Activated CD4-positive, CD25-positive, alpha-beta regulatory T cell treated with anti-CD3 and anti-CD28 coated beads, Interleukin-2, amount 50 U/mL, for 24 hours (primary cell): ENCODE data around the gene SLC6A9.
A peak's percentile ranks its signal among the peaks of the same experiment; 100 is the strongest.

Experiments used
- ATAC-seq, 2 donors: fragments of 150-1000 bp; cut with Tn5 transposase; one replicate each; pipeline ENCODE4 v1.10.0; 2021; ENCODE audit warnings: mild to moderate bottlenecking in 1 of 2, moderate library complexity in 1 of 2

Gene SLC6A9

GRCh38 chr1:44031252-44032169 is at the start of gene SLC6A9:
Gene SLC6A9 (minus strand): TSS chr1:44031462. CDS start chr1:44024277, 7,185 bp downstream.
- peak; percentile 3 to 10 for ATAC-seq

GRCh38 chr1:44079566-44079965 is 48.3 kb upstream of the SLC6A9 start:
- no peak for ATAC-seq

DNA sequence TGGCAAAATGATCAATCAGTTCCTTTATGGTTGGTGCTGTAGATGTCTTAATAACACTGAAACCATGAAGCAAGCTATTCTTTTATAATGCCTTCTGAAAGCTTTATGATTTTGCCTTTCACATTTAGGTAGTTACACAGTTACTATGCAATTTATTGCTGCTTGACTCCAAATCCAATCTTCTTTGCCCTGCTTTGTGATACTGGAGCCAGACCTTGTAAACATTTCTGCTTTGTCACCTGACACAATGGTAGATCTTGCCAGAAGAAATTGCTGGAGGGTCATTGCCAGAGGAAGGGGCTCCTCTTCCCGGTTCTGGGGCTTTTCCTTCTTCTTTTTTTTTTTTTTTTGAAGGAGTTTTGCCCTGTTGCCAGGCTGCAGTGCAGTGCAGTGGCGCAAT is 46.8 kb upstream of the SLC6A9 start:
- no peak for ATAC-seq

- ATAC-seq, result no peak
Observed at GRCh38 chr1:44077421-44077820, 46.2 kb upstream of the SLC6A9 start.

- no peak for ATAC-seq
Observed at GRCh38 chr1:44076066-44076465, 44.8 kb upstream of the SLC6A9 start.

- no peak for ATAC-seq
Observed at GRCh38 chr1:44074415-44074814, 43.2 kb upstream of the SLC6A9 start.

DNA sequence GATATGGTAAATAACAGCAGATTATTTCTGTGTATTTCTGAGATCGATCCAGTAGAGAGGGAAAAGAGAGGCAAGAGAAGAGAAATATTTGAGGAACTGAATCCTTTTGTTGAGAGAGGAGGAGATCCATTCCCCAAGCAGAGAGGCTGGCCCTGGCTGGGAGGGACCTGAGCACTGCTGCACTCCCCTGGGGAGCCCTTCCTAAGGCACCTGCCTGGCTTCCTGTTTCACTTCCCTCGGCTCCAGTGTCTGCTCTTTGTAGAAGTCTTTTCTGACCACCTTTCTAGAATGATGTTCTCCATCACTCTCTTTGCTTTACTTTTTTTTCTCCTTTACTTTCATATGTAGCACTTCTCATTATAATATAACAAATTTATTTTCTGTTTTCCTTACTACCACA is 42.3 kb upstream of the SLC6A9 start:
- no peak for ATAC-seq

DNA sequence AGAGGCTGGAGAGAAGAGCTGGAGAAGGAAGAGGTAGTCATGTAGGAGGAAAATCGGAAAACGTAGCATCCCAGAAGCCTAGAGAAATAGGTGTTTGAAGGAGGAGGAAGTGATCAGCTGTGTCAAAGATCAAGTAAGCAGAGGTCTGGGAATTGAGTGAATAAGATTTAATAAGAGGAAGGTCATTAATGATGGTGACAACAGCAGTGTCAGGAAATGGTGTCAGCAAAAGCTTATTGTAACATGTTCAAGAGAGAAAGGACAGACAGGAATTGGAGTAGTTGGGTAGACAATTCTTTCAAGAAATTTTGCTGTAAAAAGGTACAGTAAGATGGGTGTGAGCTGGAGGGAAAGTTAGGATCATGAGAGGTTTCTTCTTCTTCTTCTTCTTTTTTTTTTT is 41.6 kb upstream of the SLC6A9 start:
- ATAC-seq, result no peak

- ATAC-seq, result peak in 1 of 2 donors; percentile 33
Observed at GRCh38 chr1:44072204-44072603, 40.9 kb upstream of the SLC6A9 start.

DNA sequence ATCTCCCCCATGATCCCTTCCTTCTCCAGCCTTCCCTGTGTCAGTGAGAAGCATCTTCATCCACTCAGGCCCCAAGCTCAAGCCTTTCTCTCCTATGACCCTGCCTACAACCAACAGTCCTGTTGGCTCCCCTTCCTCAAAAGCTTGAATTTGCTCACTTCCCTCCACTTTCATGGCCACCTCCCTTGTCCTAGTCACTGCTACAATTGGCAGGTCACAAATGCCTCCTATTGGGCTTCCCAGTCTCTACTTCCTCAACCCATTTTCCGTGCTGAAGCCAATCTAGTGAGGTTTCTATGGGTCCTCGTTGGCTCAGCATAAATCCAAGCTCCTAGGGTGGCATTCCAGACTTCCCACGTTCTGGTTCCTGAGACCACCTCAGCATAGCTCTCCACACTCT is 40.2 kb upstream of the SLC6A9 start:
- ATAC-seq, result no peak

GRCh38 chr1:44068442-44068921 is 37.2 kb upstream of the SLC6A9 start:
- ATAC-seq, result no peak

GRCh38 chr1:44067266-44068250 is 36.3 kb upstream of the SLC6A9 start:
- peak in 1 of 2 donors; percentile 13 for ATAC-seq

GRCh38 chr1:44062656-44063179 is 31.5 kb upstream of the SLC6A9 start:
- ATAC-seq, result no peak

DNA sequence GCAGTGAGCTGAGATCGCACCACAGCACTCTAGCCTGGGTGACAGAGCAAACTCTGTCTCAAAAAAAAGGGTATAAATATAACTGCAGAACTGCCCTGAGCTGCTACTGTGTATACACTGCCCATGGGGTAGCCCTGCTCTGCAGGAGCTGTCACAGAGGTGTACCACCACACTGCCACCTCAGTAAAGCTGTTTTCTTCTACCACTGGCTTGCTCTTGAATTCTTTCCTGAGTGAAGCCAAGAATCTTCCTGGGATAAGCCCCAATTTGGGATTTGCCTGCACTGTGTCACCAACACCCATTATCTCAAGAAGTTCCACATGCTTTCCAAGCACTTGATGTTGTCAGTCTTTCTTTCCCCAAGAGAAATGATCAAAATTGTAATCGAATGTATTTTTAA is 30.6 kb upstream of the SLC6A9 start:
- ATAC-seq, result no peak

GRCh38 chr1:44060830-44061267 is 29.6 kb upstream of the SLC6A9 start:
- no peak for ATAC-seq

DNA sequence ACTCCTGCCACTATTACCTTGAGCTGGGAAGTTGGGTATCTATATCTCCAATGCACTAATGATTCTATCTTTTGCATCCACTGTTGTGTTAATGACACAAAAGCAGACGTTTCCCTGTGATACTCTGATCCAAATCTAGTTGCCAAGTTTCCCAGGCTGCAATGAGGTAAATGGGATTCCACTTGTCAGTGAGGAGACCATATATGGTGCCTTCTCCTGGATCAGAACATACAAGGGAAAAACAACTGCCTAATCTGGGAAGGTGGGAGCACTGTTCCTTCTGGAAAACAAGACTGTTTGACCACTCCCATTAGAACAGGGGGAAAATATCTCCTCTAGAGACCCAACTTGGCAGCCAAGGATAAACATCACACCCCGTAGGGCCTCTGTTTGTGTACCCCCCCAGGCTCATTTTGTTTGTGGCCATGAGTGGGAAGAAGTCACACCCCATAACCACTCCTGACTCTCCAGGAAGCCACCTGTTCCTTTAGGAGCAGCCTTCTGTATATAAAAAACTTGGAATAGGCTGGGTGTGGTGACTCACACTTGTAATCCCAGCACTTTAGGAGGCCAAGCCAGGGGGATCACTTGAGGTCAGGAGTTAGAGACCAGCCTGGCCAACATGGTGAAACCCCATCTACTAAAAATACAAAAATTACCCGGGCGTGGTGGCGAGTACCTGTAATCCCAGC is 28.5 kb upstream of the SLC6A9 start:
- ATAC-seq, result no peak

DNA sequence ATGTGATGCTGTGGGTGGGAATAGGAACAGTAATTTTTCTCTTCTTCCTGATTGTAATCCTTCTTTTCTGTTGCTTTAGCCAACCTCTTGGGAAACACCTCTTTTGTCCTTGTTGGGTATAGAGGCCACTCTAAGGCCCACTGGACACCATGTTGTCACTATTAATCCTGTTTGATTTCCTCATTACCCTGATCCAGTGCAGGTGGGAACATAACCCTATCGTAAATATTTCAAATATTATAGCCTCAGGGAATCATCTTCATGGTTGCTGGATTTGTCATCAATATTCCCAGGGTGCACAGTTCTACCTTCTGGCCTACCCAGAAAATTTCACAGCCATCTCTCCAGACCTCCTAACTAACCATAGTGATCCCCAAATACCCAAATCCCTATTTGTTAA is 27.9 kb upstream of the SLC6A9 start:
- no peak for ATAC-seq

- no peak for ATAC-seq
Observed at GRCh38 chr1:44057293-44057692, 26.0 kb upstream of the SLC6A9 start.

GRCh38 chr1:44053394-44053793 is 22.1 kb upstream of the SLC6A9 start:
- ATAC-seq, result no peak

- ATAC-seq, result no peak
Observed at GRCh38 chr1:44050261-44050660, 19.0 kb upstream of the SLC6A9 start.

GRCh38 chr1:44049839-44050238 is 18.6 kb upstream of the SLC6A9 start:
- no peak for ATAC-seq

GRCh38 chr1:44048532-44049215 is 17.4 kb upstream of the SLC6A9 start:
- ATAC-seq, result no peak
